Mesenchymal stem cell (in vitro differentiated cells and primary cell): ENCODE data around the gene TINAGL1.

Source experiments
- DNase-seq: peaks from one replicate; pipeline ENCODE4 v3.0.0-alpha.2; 2013
- H2AFZ ChIP-seq: one replicate; pipeline ENCODE4 v1.6.1; 2013; ENCODE audit warnings: low read depth, mild to moderate bottlenecking, control low read depth, inconsistent platforms, low read length, moderate library complexity
- H2AK5ac ChIP-seq: 2 replicates; pipeline ENCODE4 v1.6.1; 2013; ENCODE audit warnings: low read length, moderate library complexity, mild to moderate bottlenecking, inconsistent platforms; ENCODE audit not compliant: severe bottlenecking
- H2BK120ac ChIP-seq: one replicate; pipeline ENCODE4 v1.6.1; 2013; ENCODE audit warnings: low read depth, mild to moderate bottlenecking, inconsistent platforms, low read length, moderate library complexity
- H2BK12ac ChIP-seq, 2 experiments: one replicate each; pipeline ENCODE4 v1.6.1; 2013; ENCODE audit warnings: inconsistent platforms in 2 of 2, low read length in 2 of 2, mild to moderate bottlenecking in 2 of 2, moderate library complexity in 2 of 2, control low read depth in 1 of 2
- H2BK15ac ChIP-seq: one replicate; pipeline ENCODE4 v1.6.1; 2013; ENCODE audit warnings: mild to moderate bottlenecking, low read depth, inconsistent platforms; ENCODE audit not compliant: poor library complexity, severe bottlenecking
- H2BK5ac ChIP-seq: 2 replicates; pipeline ENCODE4 v1.6.1; 2013; ENCODE audit warnings: low read depth, mild to moderate bottlenecking, low read length, control low read depth, inconsistent platforms; ENCODE audit not compliant: poor library complexity, severe bottlenecking
- H3K14ac ChIP-seq, 2 experiments: one replicate each; pipeline ENCODE4 v1.6.1; 2013; ENCODE audit warnings: inconsistent platforms in 2 of 2, low read length in 2 of 2, control low read depth in 1 of 2, mild to moderate bottlenecking in 1 of 2, moderate library complexity in 1 of 2
- H3K18ac ChIP-seq, 2 experiments: one replicate each; pipeline ENCODE4 v1.6.1; 2013; ENCODE audit warnings: inconsistent platforms in 2 of 2, low read length in 2 of 2, control low read depth in 1 of 2, low read depth in 1 of 2, mild to moderate bottlenecking in 1 of 2
- H3K23ac ChIP-seq, 2 experiments: one replicate each; pipeline ENCODE4 v1.6.1; 2013; ENCODE audit warnings: inconsistent platforms in 2 of 2, low read length in 2 of 2, mild to moderate bottlenecking in 2 of 2, moderate library complexity in 2 of 2, control low read depth in 1 of 2
- H3K27ac ChIP-seq: 2 replicates; pipeline ENCODE4 v1.5.1; 2013; ENCODE audit warnings: mild to moderate bottlenecking, moderate library complexity, low read length, control low read depth, inconsistent platforms; ENCODE audit not compliant: poor library complexity, severe bottlenecking
- H3K27me3 ChIP-seq, 2 experiments: 2 replicates each; pipeline versions ENCODE4 v1.6.1 to v1.7.0; 2013; ENCODE audit warnings: low read length in 2 of 2, mild to moderate bottlenecking in 2 of 2, moderate library complexity in 2 of 2, control low read depth in 1 of 2, inconsistent platforms in 1 of 2; ENCODE audit not compliant: control insufficient read depth in 1 of 2, insufficient read depth in 1 of 2
- H3K36me3 ChIP-seq, 2 experiments: 2 replicates each; pipeline versions ENCODE4 v1.6.1 to v1.7.0; 2013; ENCODE audit warnings: low read length in 2 of 2, control low read depth in 1 of 2, inconsistent platforms in 1 of 2, low read depth in 1 of 2, mild to moderate bottlenecking in 1 of 2; ENCODE audit not compliant: insufficient read depth in 2 of 2, control insufficient read depth in 1 of 2
- H3K4ac ChIP-seq, 2 experiments: one replicate each; pipeline ENCODE4 v1.6.1; 2013; ENCODE audit warnings: inconsistent platforms in 2 of 2, low read length in 2 of 2, mild to moderate bottlenecking in 2 of 2, moderate library complexity in 2 of 2, control low read depth in 1 of 2, low read depth in 1 of 2
- H3K4me1 ChIP-seq: 2 replicates; pipeline ENCODE4 v1.6.1; 2013; ENCODE audit warnings: low read depth, low read length, control low read depth; ENCODE audit not compliant: control insufficient read depth, insufficient read depth
- H3K4me2 ChIP-seq: 2 replicates; pipeline ENCODE4 v1.6.1; 2013; ENCODE audit warnings: low read length, mild to moderate bottlenecking, inconsistent platforms; ENCODE audit not compliant: poor library complexity, severe bottlenecking
- H3K4me3 ChIP-seq, 2 experiments: 2 replicates each; pipeline versions ENCODE4 v1.5.1 to v1.7.0; 2013; ENCODE audit warnings: low read length in 2 of 2, mild to moderate bottlenecking in 2 of 2, control low read depth in 1 of 2, low read depth in 1 of 2; ENCODE audit not compliant: insufficient read depth in 1 of 2
- H3K79me1 ChIP-seq: replicated peaks from 2 replicates; pipeline ENCODE4 v1.6.1; 2013; ENCODE audit warnings: mild to moderate bottlenecking, control low read depth, low read length, inconsistent platforms; ENCODE audit not compliant: poor library complexity, severe bottlenecking
- H3K9ac ChIP-seq: 2 replicates; pipeline ENCODE4 v1.7.0; 2013; ENCODE audit warnings: mild to moderate bottlenecking, low read length, moderate library complexity
- H3K9me3 ChIP-seq: 2 replicates; pipeline ENCODE4 v1.7.0; 2013; ENCODE audit warnings: mild to moderate bottlenecking, low read length; ENCODE audit not compliant: control insufficient read depth
- H4K8ac ChIP-seq: one replicate; pipeline ENCODE4 v1.6.1; 2013; ENCODE audit warnings: inconsistent platforms, mild to moderate bottlenecking, low read length, moderate library complexity
- H4K91ac ChIP-seq: one replicate; pipeline ENCODE4 v1.6.1; 2013; ENCODE audit warnings: mild to moderate bottlenecking, low read length, inconsistent platforms
- WGBS: methylation state at CpG from one replicate; pipeline ENCODE4 v1.1.7; 2013; ENCODE audit warnings: mixed read lengths; 5-methylcytosine and 5-hydroxymethylcytosine counted together

Gene TINAGL1

DNA sequence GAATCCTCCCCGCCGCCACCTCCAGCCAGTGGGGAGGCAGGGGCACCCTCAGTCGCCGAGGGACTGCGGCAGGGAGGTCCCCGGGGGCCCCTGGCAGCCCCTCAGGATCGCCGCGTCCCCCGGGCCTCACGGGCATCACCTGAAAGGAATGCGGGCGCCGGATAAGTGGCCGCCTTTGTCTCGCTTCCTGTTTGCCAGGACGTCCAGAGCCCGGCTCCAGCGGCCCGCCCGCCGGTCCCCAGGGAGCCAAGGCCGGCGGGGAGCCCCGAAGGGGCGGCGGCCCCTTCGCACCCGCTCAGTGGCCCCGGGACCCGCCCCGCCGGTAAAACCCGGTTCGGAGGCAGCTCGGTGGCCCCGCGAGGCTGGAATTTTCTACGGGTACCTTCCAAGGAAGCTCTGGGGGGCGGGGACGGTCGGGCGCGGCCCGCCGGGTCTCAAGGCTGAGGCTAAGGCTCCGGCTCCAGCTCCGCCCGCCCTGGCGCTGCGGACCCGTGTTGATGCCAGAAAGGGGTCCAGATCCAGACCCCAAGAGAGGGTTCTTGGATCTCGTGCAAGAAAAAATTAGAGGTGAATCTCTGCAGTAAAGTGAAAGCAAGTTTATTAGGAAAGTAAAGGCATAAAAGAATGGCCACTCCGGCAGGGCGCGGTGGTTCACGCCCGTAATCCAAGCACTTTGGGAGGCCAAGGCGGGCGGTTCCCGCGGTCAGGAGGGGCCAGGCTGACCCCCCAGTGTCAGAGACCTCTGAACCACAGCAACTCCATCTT, 12.6 kb downstream of the TINAGL1 start:
- peaks cover 7% of the 10 kb centered on the region for H3K79me1 ChIP-seq
- peak overlapping the region; percentile 42 for H3K4me2 ChIP-seq
- H3K23ac ChIP-seq = no peak overlapping the region
- peak overlapping the region; percentile 67 for H2AK5ac ChIP-seq
- no peak overlapping the region for H4K91ac ChIP-seq
- peak overlapping the region; percentile 65 for H2BK15ac ChIP-seq
- no peak overlapping the region for H3K27ac ChIP-seq
- H4K8ac ChIP-seq = peak overlapping the region; percentile 73
- H2BK5ac ChIP-seq = peak overlapping the region; percentile 32
- H2BK12ac ChIP-seq = peak overlapping the region in 1 of 2 experiments; percentile 81
- peak overlapping the region; percentile 37 to 77 for H3K18ac ChIP-seq
- peak overlapping the region; percentile 65 for H3K9ac ChIP-seq
- peak overlapping the region in 1 of 2 experiments; percentile 45 for H3K4ac ChIP-seq
- no peaks in the 10 kb centered on the region for H3K9me3 ChIP-seq
- H3K14ac ChIP-seq = no peak overlapping the region
- peaks cover 0 to 41% of the 10 kb centered on the region in 2 experiments for H3K36me3 ChIP-seq
- no peak for DNase-seq
- H2BK120ac ChIP-seq = peak overlapping the region; percentile 45
- H3K4me3 ChIP-seq = peak overlapping the region; percentile 5 to 79
- peaks cover 51% of the 10 kb centered on the region for H3K4me1 ChIP-seq
- H2AFZ ChIP-seq = peak overlapping the region; percentile 34
- peaks cover 0 to 8% of the 10 kb centered on the region in 2 experiments for H3K27me3 ChIP-seq
- 14% methylated on average over 61 of the region's 62 CpGs for WGBS

DNA sequence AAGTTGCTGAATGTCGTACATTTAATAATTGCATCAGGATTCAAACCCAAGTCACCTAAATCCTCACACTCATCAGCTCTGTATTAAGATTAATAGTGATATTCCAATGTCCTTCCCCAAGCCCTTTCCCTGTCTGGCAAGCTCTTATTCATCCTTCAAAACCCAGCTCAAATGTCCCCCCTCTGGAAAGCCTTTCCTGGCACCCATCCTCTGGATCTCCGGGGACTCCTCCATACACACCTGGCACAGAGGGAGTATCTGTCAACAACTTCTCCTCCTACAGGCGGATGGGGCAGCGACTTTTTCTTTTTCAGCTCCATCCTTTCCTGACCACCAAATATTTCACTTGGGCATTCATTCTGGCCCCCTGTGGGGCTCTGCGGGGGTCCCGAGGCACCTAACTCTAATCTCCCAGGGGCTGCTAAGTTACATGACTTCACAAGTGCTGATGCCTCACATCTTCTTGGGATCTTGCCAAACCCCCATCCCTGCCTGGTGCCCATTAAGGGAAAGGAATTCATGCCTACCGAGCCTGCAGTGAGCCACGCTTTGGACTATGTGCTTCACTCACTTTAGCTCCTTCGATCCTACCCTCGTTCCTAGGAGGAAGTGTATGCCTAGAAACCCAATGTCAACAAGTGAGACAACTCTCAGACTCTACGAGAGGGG, 15.2 kb downstream of the TINAGL1 start:
- Histone ChIP-seq H3K27me3 (peaks cover 0 to 3% of the 10 kb centered on the region in 2 experiments), H2AK5ac (no peak overlapping the region), H3K4me3 (no peak overlapping the region), H2BK12ac (no peak overlapping the region), H3K4me1 (peaks cover 37% of the 10 kb centered on the region), H2BK15ac (no peak overlapping the region), H3K18ac (no peak overlapping the region), H3K23ac (no peak overlapping the region), H3K9ac (no peak overlapping the region), H3K27ac (peak overlapping the region; percentile 57), H2BK5ac (no peak overlapping the region), H4K91ac (no peak overlapping the region), H3K4ac (no peak overlapping the region), H4K8ac (no peak overlapping the region), H3K14ac (no peak overlapping the region), H3K4me2 (no peak overlapping the region), H2BK120ac (no peak overlapping the region), H3K79me1 (peaks cover 3% of the 10 kb centered on the region), H2AFZ (no peak overlapping the region), H3K36me3 (peaks cover 0 to 18% of the 10 kb centered on the region in 2 experiments), H3K9me3 (no peaks in the 10 kb centered on the region)
- WGBS = 86% methylated on average over 11 of the region's 11 CpGs
- no peak for DNase-seq

DNA sequence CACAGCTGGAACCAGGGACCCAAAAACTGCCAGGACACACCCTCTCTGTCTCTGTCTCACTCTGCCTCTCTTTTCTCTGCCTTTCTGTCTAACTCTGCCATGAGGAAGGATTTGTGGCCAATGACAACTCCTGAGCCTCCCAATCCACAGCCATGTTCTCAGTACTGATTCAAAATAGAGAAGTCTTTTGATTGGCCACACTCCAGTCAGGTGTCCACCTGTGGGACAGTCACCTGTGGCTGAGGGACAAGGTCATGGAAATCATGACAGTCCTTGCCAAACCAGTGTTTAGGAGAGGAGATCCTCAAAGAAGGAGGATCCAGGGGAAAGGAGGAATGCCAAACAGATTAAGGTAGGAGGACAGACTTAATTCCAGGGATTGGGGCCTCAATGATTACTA, 15.8 kb downstream of the TINAGL1 start:
- no peak overlapping the region for H3K9ac ChIP-seq
- H2AK5ac ChIP-seq = peak overlapping the region; percentile 78
- H2BK12ac ChIP-seq = no peak overlapping the region
- no peak overlapping the region for H3K4me3 ChIP-seq
- peaks cover 0 to 12% of the 10 kb centered on the region in 2 experiments for H3K36me3 ChIP-seq
- H3K4me1 ChIP-seq = peaks cover 35% of the 10 kb centered on the region
- H2AFZ ChIP-seq = no peak overlapping the region
- H2BK15ac ChIP-seq = no peak overlapping the region
- no peak overlapping the region for H3K23ac ChIP-seq
- H4K8ac ChIP-seq = no peak overlapping the region
- H3K18ac ChIP-seq = no peak overlapping the region
- peaks cover 0 to 3% of the 10 kb centered on the region in 2 experiments for H3K27me3 ChIP-seq
- no peak overlapping the region for H3K4ac ChIP-seq
- peak overlapping the region; percentile 22 for H2BK5ac ChIP-seq
- no peaks in the 10 kb centered on the region for H3K79me1 ChIP-seq
- H2BK120ac ChIP-seq = no peak overlapping the region
- no peak overlapping the region for H4K91ac ChIP-seq
- H3K4me2 ChIP-seq = no peak overlapping the region
- no peak overlapping the region for H3K14ac ChIP-seq
- H3K27ac ChIP-seq = peak overlapping the region; percentile 21
- H3K9me3 ChIP-seq = no peaks in the 10 kb centered on the region
- DNase-seq = no peak

DNA sequence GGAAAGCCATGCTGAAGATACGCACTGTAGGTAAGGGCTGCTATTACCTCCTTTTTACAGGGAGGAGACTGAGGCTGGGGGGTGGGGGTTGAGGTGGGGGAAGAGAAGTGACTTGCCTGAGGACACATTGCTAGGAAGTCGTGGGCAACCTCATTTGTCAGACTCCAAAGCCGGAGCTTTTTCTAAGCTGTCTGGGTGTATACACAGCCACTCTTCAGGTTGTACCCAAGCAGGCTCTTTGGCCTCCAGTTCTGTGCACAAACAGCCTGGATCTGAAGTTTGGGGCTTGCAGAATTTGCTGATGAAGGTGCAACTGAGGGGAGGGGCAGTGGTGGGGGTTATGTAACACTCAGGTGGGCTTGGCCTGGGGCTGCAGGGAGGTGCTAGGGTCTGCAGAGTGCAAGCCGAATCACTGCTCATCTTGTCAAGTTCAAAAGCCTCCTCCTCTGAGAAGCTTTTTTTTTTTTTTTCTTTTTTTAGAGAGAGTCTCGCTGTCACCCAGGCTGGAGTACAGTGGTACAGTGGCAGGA, 16.9 kb downstream of the TINAGL1 start:
- H3K4me3 ChIP-seq = no peak overlapping the region
- peaks cover 0 to 3% of the 10 kb centered on the region in 2 experiments for H3K27me3 ChIP-seq
- H3K4me1 ChIP-seq = peaks cover 28% of the 10 kb centered on the region
- no peak overlapping the region for H2BK15ac ChIP-seq
- H2BK12ac ChIP-seq = no peak overlapping the region
- H2BK5ac ChIP-seq = no peak overlapping the region
- peaks cover 0 to 4% of the 10 kb centered on the region in 2 experiments for H3K36me3 ChIP-seq
- H3K9me3 ChIP-seq = no peaks in the 10 kb centered on the region
- no peak overlapping the region for H4K8ac ChIP-seq
- WGBS = 74% methylated on average over 4 of the region's 5 CpGs
- H3K4ac ChIP-seq = no peak overlapping the region
- H3K23ac ChIP-seq = no peak overlapping the region
- H3K27ac ChIP-seq = no peak overlapping the region
- no peak overlapping the region for H3K18ac ChIP-seq
- peak overlapping the region; percentile 40 for H2AK5ac ChIP-seq
- no peak overlapping the region for H3K14ac ChIP-seq
- DNase-seq = no peak
- no peak overlapping the region for H3K9ac ChIP-seq
- H2BK120ac ChIP-seq = no peak overlapping the region
- H3K79me1 ChIP-seq = no peaks in the 10 kb centered on the region
- no peak overlapping the region for H4K91ac ChIP-seq
- H3K4me2 ChIP-seq = no peak overlapping the region
- no peak overlapping the region for H2AFZ ChIP-seq
